HG02623 (cell line): ENCODE data around the gene LILRB4.
"Not testable (repeated sequence)": the region's sequence is repeated elsewhere in the genome, so short reads cannot be mapped to it uniquely, and the experiment has no call there.

Experiments used
- ATAC-seq: cut with Tn5 transposase; IDR thresholded peaks from one replicate; pipeline ENCODE4 v1.9.1; 2021; ENCODE audit warnings: moderate library complexity; ENCODE audit not compliant: unreplicated experiment

Gene LILRB4

GRCh38 chr19:54648129-54648528, 14.7 kb upstream of the LILRB4 start:
- ATAC-seq = no peak

GRCh38 chr19:54650108-54650655, 12.6 kb upstream of the LILRB4 start:
- ATAC-seq = no peak

- ATAC-seq = no peak
These were observed 9.5 kb upstream of the LILRB4 start for GRCh38 chr19:54653181-54653809.

- ATAC-seq = no peak
These were observed 8.1 kb upstream of the LILRB4 start for GRCh38 chr19:54654447-54655321.

- ATAC-seq = no peak
These were observed 3.5 kb upstream of the LILRB4 start for GRCh38 chr19:54659300-54659699.

GRCh38 chr19:54660306-54660705, 2.5 kb upstream of the LILRB4 start:
- no peak for ATAC-seq

GRCh38 chr19:54660964-54661363, 1.8 kb upstream of the LILRB4 start:
- ATAC-seq = no peak

- no peak for ATAC-seq
These were observed 821 bp upstream of the LILRB4 start for GRCh38 chr19:54661846-54662481.

- no peak for ATAC-seq
These were observed 2.7 kb downstream of the LILRB4 start for GRCh38 chr19:54665530-54665929.

GRCh38 chr19:54667217-54667616, 4.4 kb downstream of the LILRB4 start:
- no peak for ATAC-seq

GRCh38 chr19:54668353-54668752, 5.6 kb downstream of the LILRB4 start:
- no peak for ATAC-seq

GRCh38 chr19:54670576-54671357, 8.0 kb downstream of the LILRB4 start:
- ATAC-seq = no peak

- ATAC-seq = no peak
These were observed 10.4 kb downstream of the LILRB4 start for GRCh38 chr19:54673222-54673621.

GRCh38 chr19:54674021-54674617, 11.3 kb downstream of the LILRB4 start:
- ATAC-seq = no peak

GRCh38 chr19:54676210-54676834, 13.5 kb downstream of the LILRB4 start:
- ATAC-seq = not testable (repeated sequence)

GRCh38 chr19:54677217-54677616, 14.4 kb downstream of the LILRB4 start:
- no peak for ATAC-seq

- ATAC-seq = not testable (repeated sequence)
These were observed 18.8 kb downstream of the LILRB4 start for GRCh38 chr19:54681596-54681995.

- no peak for ATAC-seq
These were observed 19.6 kb downstream of the LILRB4 start for GRCh38 chr19:54682306-54682856.

- no peak for ATAC-seq
These were observed 21.7 kb downstream of the LILRB4 start for GRCh38 chr19:54684527-54684926.
